ENCODE results near the gene CCDC87. TPM values are rescaled to one million over a fixed set of nuclear protein-coding genes. Genes with fewer than 3 reads are reported as not detected.
"Not testable (repeated sequence)": the region's sequence is repeated elsewhere in the genome, so short reads cannot be mapped to it uniquely, and the experiment has no call there.

CCDC87 gene
- total RNA-seq, 1 experiment from 2014 or later: 0.43 TPM

GRCh38 chr11:66600631-66601233, 7.9 kb upstream of the CCDC87 start:
- no peaks in the 10 kb centered on the region for H3K4me1 ChIP-seq
- no peaks in the 10 kb centered on the region for H3K9me3 ChIP-seq (replicated peaks)
- H3K36me3 ChIP-seq: no peaks in the 10 kb centered on the region
- H3K27me3 ChIP-seq: no peaks in the 10 kb centered on the region
- no peak overlapping the region for H3K27ac ChIP-seq
- H3K4me3 ChIP-seq: no peak overlapping the region
- DNase-seq: no peak

- H3K27ac ChIP-seq: no peak overlapping the region
- DNase-seq: no peak
- no peaks in the 10 kb centered on the region for H3K36me3 ChIP-seq
- no peaks in the 10 kb centered on the region for H3K27me3 ChIP-seq
- no peaks in the 10 kb centered on the region for H3K4me1 ChIP-seq
- no peak overlapping the region for H3K4me3 ChIP-seq
- H3K9me3 ChIP-seq (replicated peaks): no peaks in the 10 kb centered on the region
Observed at GRCh38 chr11:66600219-66600618, 7.4 kb upstream of the CCDC87 start.

GRCh38 chr11:66598993-66599392, 6.1 kb upstream of the CCDC87 start:
- DNase-seq: no peak
- no peaks in the 10 kb centered on the region for H3K27me3 ChIP-seq
- no peaks in the 10 kb centered on the region for H3K36me3 ChIP-seq

DNA sequence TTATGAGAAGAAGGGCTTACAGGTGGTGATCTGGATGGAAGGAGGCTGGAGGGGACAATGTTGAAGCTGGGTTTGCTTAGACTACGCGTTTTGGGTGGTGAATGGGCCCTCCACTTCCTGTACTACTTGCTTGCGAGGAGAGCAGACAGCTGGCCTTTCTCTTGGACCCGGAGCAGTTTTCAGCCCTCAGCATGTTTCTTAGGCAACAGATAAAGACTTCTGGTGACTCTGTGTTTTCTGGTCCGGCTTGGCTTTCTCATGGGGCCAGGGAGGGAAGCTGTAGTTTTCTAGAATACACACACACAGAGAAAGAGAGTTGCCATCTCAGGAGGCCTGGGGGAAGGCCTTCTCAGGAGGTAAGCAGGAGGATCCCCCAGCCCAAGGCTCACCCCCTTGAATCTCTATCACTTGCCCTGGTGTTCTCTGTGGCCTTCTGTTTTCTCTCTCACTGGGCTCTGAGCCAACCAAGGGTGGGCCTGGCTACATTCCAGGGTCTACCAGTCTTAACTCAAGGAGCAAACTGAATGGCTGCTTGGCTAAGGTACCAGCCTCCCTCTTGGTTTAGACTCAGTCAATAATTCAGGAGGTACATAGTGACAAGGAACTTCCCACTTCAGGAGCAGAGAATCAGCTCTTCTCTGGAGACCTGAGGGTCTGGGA, 2.5 kb upstream of the CCDC87 start:
- Histone ChIP-seq H3K9me3 (replicated peaks) (no peaks in the 10 kb centered on the region), H3K27me3 (no peaks in the 10 kb centered on the region), H3K4me1 (peaks cover 7% of the 10 kb centered on the region; the same call in 1 of the 2 replicates), H3K4me3 (no peak overlapping the region), H3K36me3 (no peaks in the 10 kb centered on the region), H3K27ac (no peak overlapping the region)
- DNase-seq: peak in 1 of 2 experiments; percentile 34

More at GRCh38 chr11:66598993-66599392, 6.1 kb upstream of the CCDC87 start:
- no peak overlapping the region for H3K27ac ChIP-seq
- H3K4me1 ChIP-seq: 0 out of 2 replicates have a peak, but pooled peaks cover 2% of the 10 kb centered on the region
- no peak overlapping the region for H3K4me3 ChIP-seq
- no peaks in the 10 kb centered on the region for H3K9me3 ChIP-seq (replicated peaks)

DNA sequence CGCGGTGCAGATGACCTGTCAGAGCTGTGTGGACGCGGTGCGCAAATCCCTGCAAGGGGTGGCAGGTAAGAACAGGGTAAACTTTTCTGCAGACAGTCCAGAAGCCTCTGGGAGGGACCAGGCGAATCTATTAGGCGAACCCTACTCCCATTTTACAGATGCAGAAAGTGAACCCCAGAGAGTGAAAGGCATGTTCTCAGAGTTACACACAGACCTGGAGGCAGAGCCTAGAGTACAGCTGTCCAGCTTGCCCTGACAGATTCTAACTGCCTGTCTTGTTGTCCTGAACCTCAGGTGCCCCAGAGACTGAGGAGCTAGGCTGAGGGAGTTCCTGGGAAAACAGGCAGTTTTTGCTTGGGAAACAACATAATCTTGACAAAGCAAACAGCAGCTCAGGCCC, 787 bp upstream of the CCDC87 start:
- no peaks in the 10 kb centered on the region for H3K9me3 ChIP-seq (replicated peaks)
- no peak overlapping the region for H3K27ac ChIP-seq
- DNase-seq: no peak

GRCh38 chr11:66593303-66593635, 406 bp upstream of the CCDC87 start:
- no peak for DNase-seq
- peak overlapping the region; percentile 14; the same call in 1 of the 2 replicates for H3K27ac ChIP-seq
- H3K27me3 ChIP-seq: no peaks in the 10 kb centered on the region
- no peaks in the 10 kb centered on the region for H3K36me3 ChIP-seq
- H3K4me1 ChIP-seq: peaks cover 7% of the 10 kb centered on the region; the same call in 1 of the 2 replicates
- H3K4me3 ChIP-seq: peak overlapping the region; percentile 69
- no peaks in the 10 kb centered on the region for H3K9me3 ChIP-seq (replicated peaks)

More for the DNA sequence above, 787 bp upstream of the CCDC87 start:
- H3K27me3 ChIP-seq: no peaks in the 10 kb centered on the region
- peak overlapping the region; percentile 69 for H3K4me3 ChIP-seq
- no peaks in the 10 kb centered on the region for H3K36me3 ChIP-seq
- H3K4me1 ChIP-seq: peaks cover 7% of the 10 kb centered on the region; the same call in 1 of the 2 replicates

GRCh38 chr11:66591175-66591574, 1.7 kb downstream of the CCDC87 start:
- H3K36me3 ChIP-seq: no peaks in the 10 kb centered on the region
- H3K4me3 ChIP-seq: no peak overlapping the region
- no peaks in the 10 kb centered on the region for H3K27me3 ChIP-seq
- H3K27ac ChIP-seq: no peak overlapping the region
- H3K9me3 ChIP-seq (replicated peaks): no peaks in the 10 kb centered on the region
- no peak for DNase-seq
- peaks cover 7% of the 10 kb centered on the region; the same call in 1 of the 2 replicates for H3K4me1 ChIP-seq

- Histone ChIP-seq H3K27ac (no peak overlapping the region), H3K9me3 (replicated peaks) (no peaks in the 10 kb centered on the region), H3K36me3 (no peaks in the 10 kb centered on the region), H3K4me1 (peaks cover 7% of the 10 kb centered on the region; the same call in 1 of the 2 replicates), H3K4me3 (no peak overlapping the region), H3K27me3 (no peaks in the 10 kb centered on the region)
- no peak for DNase-seq
Observed at GRCh38 chr11:66589996-66590675, 2.7 kb downstream of the CCDC87 start.

DNA sequence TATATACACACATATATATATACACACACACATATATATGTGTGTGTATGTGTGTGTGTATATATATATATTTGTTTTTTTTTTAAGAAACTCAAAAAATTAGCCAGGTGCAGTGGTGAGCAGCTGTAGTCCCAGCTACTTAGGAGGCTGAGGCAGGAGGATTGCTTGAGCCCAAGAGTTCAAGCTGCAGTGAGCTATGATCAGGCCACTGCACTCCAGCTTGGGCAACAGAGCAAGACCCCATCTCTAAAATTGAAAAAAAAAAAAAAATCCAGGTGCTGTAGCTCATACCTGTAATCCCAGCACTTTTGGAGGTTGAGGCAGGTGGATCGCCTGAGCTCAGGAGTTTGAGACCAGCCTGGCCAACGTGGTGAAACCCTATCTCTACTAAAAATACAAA, 3.5 kb downstream of the CCDC87 start:
- H3K27me3 ChIP-seq; DNase-seq; H3K4me1 ChIP-seq; H3K27ac ChIP-seq; H3K4me3 ChIP-seq; H3K36me3 ChIP-seq; H3K9me3 ChIP-seq (replicated peaks): not testable (repeated sequence)

GRCh38 chr11:66586136-66586535, 6.7 kb downstream of the CCDC87 start:
- Histone ChIP-seq H3K4me3 (no peak overlapping the region), H3K9me3 (replicated peaks) (no peaks in the 10 kb centered on the region), H3K4me1 (no peaks in the 10 kb centered on the region), H3K27ac (no peak overlapping the region), H3K36me3 (no peaks in the 10 kb centered on the region), H3K27me3 (no peaks in the 10 kb centered on the region)
- no peak for DNase-seq

GRCh38 chr11:66585447-66585846, 7.4 kb downstream of the CCDC87 start:
- H3K4me3 ChIP-seq; H3K9me3 ChIP-seq (replicated peaks); H3K27me3 ChIP-seq; H3K4me1 ChIP-seq; H3K36me3 ChIP-seq; H3K27ac ChIP-seq; DNase-seq: not testable (repeated sequence)

DNA sequence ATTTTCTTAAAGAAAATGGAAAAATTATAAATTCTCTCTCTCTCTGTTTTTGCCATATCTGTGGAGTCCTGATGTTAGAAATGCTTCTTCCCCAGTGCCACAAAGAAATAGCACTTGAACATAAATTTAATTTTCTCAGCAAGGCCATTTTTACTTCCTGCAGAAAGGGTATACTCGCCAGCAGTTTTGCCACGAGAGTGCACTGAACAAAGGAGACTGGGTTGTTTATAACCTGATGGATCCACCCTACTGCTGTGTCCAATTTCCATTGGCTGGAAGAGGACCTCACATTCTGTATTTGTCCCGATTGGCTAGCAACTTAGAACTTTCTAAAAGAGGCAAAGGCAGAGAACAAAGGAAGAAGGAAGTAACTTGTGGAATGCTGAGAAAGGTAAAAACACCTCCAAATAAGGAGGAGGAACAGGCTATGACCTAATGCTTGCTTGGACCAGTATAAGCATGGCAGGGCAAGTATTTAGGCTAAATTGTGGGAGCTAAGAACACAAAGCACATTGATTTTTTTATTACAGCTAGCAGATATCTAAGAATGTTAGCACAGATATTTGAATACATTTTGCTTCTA, 10.2 kb downstream of the CCDC87 start:
- not testable (repeated sequence) for H3K36me3 ChIP-seq; H3K4me1 ChIP-seq; DNase-seq; H3K4me3 ChIP-seq; H3K27ac ChIP-seq; H3K27me3 ChIP-seq; H3K9me3 ChIP-seq (replicated peaks)

GRCh38 chr11:66581261-66581660, 11.6 kb downstream of the CCDC87 start:
- no peak overlapping the region for H3K4me3 ChIP-seq
- DNase-seq: no peak
- H3K27ac ChIP-seq: no peak overlapping the region
- no peaks in the 10 kb centered on the region for H3K36me3 ChIP-seq
- 0 out of 2 replicates have a peak, but pooled peaks cover 3% of the 10 kb centered on the region for H3K27me3 ChIP-seq
- H3K4me1 ChIP-seq: no peaks in the 10 kb centered on the region
- H3K9me3 ChIP-seq (replicated peaks): no peaks in the 10 kb centered on the region

DNA sequence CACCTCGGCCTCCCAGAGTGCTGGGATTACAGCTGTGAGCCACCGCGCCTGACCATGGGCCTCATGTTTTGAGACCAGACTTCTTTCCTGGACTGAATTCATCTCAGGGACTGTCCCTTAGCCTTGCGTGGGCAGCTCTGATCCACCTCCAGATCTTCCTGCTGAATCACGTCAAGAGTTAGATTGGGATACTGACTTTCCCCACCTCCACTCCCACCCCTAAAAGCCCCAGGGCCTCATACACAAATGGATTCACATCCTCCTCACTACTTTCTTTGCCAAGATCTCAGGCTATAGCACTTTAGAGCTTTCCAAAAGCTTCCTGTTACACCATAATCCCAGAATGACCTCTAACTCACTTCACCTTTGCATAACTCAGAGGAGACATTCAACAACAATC, 12.1 kb downstream of the CCDC87 start:
- no peaks in the 10 kb centered on the region for H3K9me3 ChIP-seq (replicated peaks)
- H3K4me3 ChIP-seq: no peak overlapping the region
- 0 out of 2 replicates have a peak, but pooled peaks cover 3% of the 10 kb centered on the region for H3K27me3 ChIP-seq
- no peak for DNase-seq
- no peaks in the 10 kb centered on the region for H3K36me3 ChIP-seq
- no peaks in the 10 kb centered on the region for H3K4me1 ChIP-seq
- H3K27ac ChIP-seq: no peak overlapping the region

DNA sequence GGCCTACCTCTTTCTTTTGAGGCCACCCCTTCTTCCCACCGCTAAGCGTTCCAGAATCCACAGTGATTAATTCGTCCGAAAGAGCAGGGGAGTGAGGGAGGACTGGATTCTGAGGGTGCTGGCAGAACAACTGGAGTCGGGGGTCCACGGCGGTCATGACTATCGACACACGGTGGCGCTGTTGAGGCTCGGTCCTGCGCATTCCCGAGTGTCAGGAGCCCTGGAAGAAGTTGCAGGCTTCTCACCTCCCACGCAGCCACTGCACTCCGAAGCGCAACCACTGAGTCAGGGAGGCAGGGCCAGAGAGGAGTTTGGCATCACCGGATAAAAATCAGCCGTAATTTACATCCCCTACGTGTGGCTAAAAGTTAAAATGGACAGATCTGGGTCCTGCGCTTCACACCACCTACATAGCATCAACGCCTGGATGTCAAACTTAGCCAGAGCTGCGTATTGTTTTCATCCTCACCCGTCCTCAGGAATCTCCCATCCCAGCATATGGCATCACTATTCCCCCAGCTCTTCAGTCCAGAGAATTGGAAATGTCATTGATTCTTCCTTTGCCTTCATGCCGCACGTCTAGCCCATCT, 13.8 kb downstream of the CCDC87 start:
- no peak overlapping the region for H3K27ac ChIP-seq
- no peaks in the 10 kb centered on the region for H3K36me3 ChIP-seq
- no peaks in the 10 kb centered on the region for H3K9me3 ChIP-seq (replicated peaks)
- H3K4me1 ChIP-seq: no peaks in the 10 kb centered on the region
- 0 out of 2 replicates have a peak, but pooled peaks cover 3% of the 10 kb centered on the region for H3K27me3 ChIP-seq
- H3K4me3 ChIP-seq: no peak overlapping the region
- peak; percentile 55 to 78 for DNase-seq

Data from SJCRH30 (cell line).